ENCODE results near the gene TNFAIP6.

Gene TNFAIP6

DNA sequence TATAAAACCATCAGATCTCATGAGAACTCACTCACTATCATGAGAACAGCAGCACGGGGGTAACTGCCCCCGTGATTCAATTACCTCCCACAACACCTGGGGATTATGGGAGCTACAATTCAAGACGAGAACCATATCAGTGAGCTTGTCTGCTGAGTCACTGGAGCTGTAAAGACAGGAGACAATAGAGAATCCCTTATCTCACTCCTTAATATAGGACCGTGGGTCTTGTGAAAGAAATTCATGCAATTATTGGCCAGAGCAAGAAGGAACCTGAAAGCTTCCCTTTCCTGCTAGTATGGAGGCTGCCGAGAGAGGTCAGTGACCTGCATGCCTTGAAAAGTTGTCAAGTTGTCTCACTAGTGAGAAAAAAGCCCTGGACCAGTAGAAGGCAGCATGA is 9.5 kb upstream of the TNFAIP6 start:
- TF ChIP-seq, protein P1, sequence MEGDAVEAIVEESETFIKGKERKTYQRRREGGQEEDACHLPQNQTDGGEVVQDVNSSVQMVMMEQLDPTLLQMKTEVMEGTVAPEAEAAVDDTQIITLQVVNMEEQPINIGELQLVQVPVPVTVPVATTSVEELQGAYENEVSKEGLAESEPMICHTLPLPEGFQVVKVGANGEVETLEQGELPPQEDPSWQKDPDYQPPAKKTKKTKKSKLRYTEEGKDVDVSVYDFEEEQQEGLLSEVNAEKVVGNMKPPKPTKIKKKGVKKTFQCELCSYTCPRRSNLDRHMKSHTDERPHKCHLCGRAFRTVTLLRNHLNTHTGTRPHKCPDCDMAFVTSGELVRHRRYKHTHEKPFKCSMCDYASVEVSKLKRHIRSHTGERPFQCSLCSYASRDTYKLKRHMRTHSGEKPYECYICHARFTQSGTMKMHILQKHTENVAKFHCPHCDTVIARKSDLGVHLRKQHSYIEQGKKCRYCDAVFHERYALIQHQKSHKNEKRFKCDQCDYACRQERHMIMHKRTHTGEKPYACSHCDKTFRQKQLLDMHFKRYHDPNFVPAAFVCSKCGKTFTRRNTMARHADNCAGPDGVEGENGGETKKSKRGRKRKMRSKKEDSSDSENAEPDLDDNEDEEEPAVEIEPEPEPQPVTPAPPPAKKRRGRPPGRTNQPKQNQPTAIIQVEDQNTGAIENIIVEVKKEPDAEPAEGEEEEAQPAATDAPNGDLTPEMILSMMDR (IDR thresholded peaks at IDR 0.05; ENCODE audit: low read depth, low read length) = no peak
- H3K4me3 ChIP-seq (ENCODE audit: low read depth, low read length) = no peak overlapping the region

- TF ChIP-seq, protein P1 (IDR thresholded peaks at IDR 0.05; ENCODE audit: low read depth, low read length) = no peak
Observed at GRCh38 chr2:151350579-151351195, 6.7 kb upstream of the TNFAIP6 start.

DNA sequence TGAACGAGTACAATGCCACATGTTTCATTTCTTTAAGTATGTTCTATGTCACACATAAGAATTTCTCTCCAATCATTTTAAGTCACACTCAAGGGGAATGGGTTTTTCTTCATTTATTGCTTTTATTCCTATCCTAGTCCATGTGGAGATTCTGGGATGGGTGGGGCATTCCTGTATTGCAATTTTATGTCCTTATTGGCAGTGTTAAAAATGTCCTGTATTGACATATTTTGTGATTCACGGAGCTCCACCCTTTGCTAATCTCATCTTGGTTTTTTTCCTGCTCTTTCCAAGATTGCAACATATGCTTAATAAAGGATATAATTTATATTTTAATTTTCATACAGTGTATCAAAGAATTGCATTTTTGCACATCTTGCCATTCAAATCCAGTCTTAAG is 3.4 kb upstream of the TNFAIP6 start:
- no peak overlapping the region for H3K4me3 ChIP-seq (ENCODE audit: low read depth, low read length)
- TF ChIP-seq, protein P1 (IDR thresholded peaks at IDR 0.05; ENCODE audit: low read depth, low read length) = no peak

More at GRCh38 chr2:151350579-151351195, 6.7 kb upstream of the TNFAIP6 start:
- H3K4me3 ChIP-seq (ENCODE audit: low read depth, low read length) = no peak overlapping the region

GRCh38 chr2:151354807-151355206 is 2.6 kb upstream of the TNFAIP6 start:
- TF ChIP-seq, protein P1 (IDR thresholded peaks at IDR 0.05; ENCODE audit: low read depth, low read length) = no peak
- H3K4me3 ChIP-seq (ENCODE audit: low read depth, low read length) = no peak overlapping the region

- H3K4me3 ChIP-seq (ENCODE audit: low read depth, low read length) = no peak overlapping the region
- TF ChIP-seq, protein P1 (IDR thresholded peaks at IDR 0.05; ENCODE audit: low read depth, low read length) = no peak
Observed at GRCh38 chr2:151358166-151358970, 976 bp downstream of the TNFAIP6 start.

GRCh38 chr2:151359768-151360461 is 2.5 kb downstream of the TNFAIP6 start:
- TF ChIP-seq, protein P1 (IDR thresholded peaks at IDR 0.05; ENCODE audit: low read depth, low read length) = no peak
- H3K4me3 ChIP-seq (ENCODE audit: low read depth, low read length) = no peak overlapping the region

Measured in WI38 (cell line).